ENCODE results near the gene SH3BGRL3.
"Not testable (repeated sequence)": the region's sequence is repeated elsewhere in the genome, so short reads cannot be mapped to it uniquely, and the experiment has no call there.

Gene SH3BGRL3

GRCh38 chr1:26321315-26322041 lies 41.6 kb downstream of the SH3BGRL3 start:
- H3K36me3 ChIP-seq (ENCODE audit: control insufficient read depth, insufficient read depth, low read length) = peaks cover 35% of the 10 kb centered on the region
- no peaks in the 10 kb centered on the region for H3K9me3 ChIP-seq (ENCODE audit: control insufficient read depth, insufficient read depth, low read depth, low read length)
- H3K4me3 ChIP-seq (ENCODE audit: low read depth, low read length) = no peak overlapping the region
- no peaks in the 10 kb centered on the region for H3K27me3 ChIP-seq (ENCODE audit: control insufficient read depth, insufficient read depth, low read length)
- H3K9ac ChIP-seq (ENCODE audit: low read length) = no peak overlapping the region
- H3K27ac ChIP-seq (ENCODE audit: low read depth, low read length) = no peak overlapping the region
- H3K4me1 ChIP-seq (ENCODE audit: control insufficient read depth, insufficient read depth, low read length) = peaks cover 19% of the 10 kb centered on the region

GRCh38 chr1:26322042-26322331 lies 42.1 kb downstream of the SH3BGRL3 start:
- no peaks in the 10 kb centered on the region for H3K9me3 ChIP-seq (ENCODE audit: control insufficient read depth, insufficient read depth, low read depth, low read length)
- peaks cover 39% of the 10 kb centered on the region for H3K36me3 ChIP-seq (ENCODE audit: control insufficient read depth, insufficient read depth, low read length)
- H3K4me3 ChIP-seq (ENCODE audit: low read depth, low read length) = no peak overlapping the region
- H3K27ac ChIP-seq (ENCODE audit: low read depth, low read length) = no peak overlapping the region
- H3K9ac ChIP-seq (ENCODE audit: low read length) = no peak overlapping the region
- peaks cover 19% of the 10 kb centered on the region for H3K4me1 ChIP-seq (ENCODE audit: control insufficient read depth, insufficient read depth, low read length)
- no peaks in the 10 kb centered on the region for H3K27me3 ChIP-seq (ENCODE audit: control insufficient read depth, insufficient read depth, low read length)

GRCh38 chr1:26323382-26323781 lies 43.5 kb downstream of the SH3BGRL3 start:
- Histone ChIP-seq H3K9me3 (ENCODE audit: control insufficient read depth, insufficient read depth, low read depth, low read length) (no peaks in the 10 kb centered on the region), H3K4me1 (ENCODE audit: control insufficient read depth, insufficient read depth, low read length) (peaks cover 10% of the 10 kb centered on the region), H3K9ac (ENCODE audit: low read length) (no peak overlapping the region), H3K4me3 (ENCODE audit: low read depth, low read length) (no peak overlapping the region), H3K27ac (ENCODE audit: low read depth, low read length) (no peak overlapping the region), H3K36me3 (ENCODE audit: control insufficient read depth, insufficient read depth, low read length) (peaks cover 39% of the 10 kb centered on the region), H3K27me3 (ENCODE audit: control insufficient read depth, insufficient read depth, low read length) (no peaks in the 10 kb centered on the region)

GRCh38 chr1:26324550-26324949 lies 44.7 kb downstream of the SH3BGRL3 start:
- Histone ChIP-seq H3K9ac (ENCODE audit: low read length) (no peak overlapping the region), H3K9me3 (ENCODE audit: control insufficient read depth, insufficient read depth, low read depth, low read length) (no peaks in the 10 kb centered on the region), H3K27ac (ENCODE audit: low read depth, low read length) (no peak overlapping the region), H3K4me3 (ENCODE audit: low read depth, low read length) (no peak overlapping the region), H3K27me3 (ENCODE audit: control insufficient read depth, insufficient read depth, low read length) (no peaks in the 10 kb centered on the region), H3K36me3 (ENCODE audit: control insufficient read depth, insufficient read depth, low read length) (peaks cover 44% of the 10 kb centered on the region), H3K4me1 (ENCODE audit: control insufficient read depth, insufficient read depth, low read length) (peaks cover 13% of the 10 kb centered on the region)

- H3K9ac ChIP-seq (ENCODE audit: low read length) = no peak overlapping the region
- no peaks in the 10 kb centered on the region for H3K9me3 ChIP-seq (ENCODE audit: control insufficient read depth, insufficient read depth, low read depth, low read length)
- no peak overlapping the region for H3K4me3 ChIP-seq (ENCODE audit: low read depth, low read length)
- H3K27ac ChIP-seq (ENCODE audit: low read depth, low read length) = no peak overlapping the region
- peaks cover 41% of the 10 kb centered on the region for H3K36me3 ChIP-seq (ENCODE audit: control insufficient read depth, insufficient read depth, low read length)
- no peaks in the 10 kb centered on the region for H3K27me3 ChIP-seq (ENCODE audit: control insufficient read depth, insufficient read depth, low read length)
- peaks cover 10% of the 10 kb centered on the region; the same call in 1 of the 2 replicates for H3K4me1 ChIP-seq (ENCODE audit: control insufficient read depth, insufficient read depth, low read length)
These were observed 48.1 kb downstream of the SH3BGRL3 start for GRCh38 chr1:26327956-26328362.

- Histone ChIP-seq H3K4me3 (ENCODE audit: low read depth, low read length) (no peak overlapping the region), H3K9me3 (ENCODE audit: control insufficient read depth, insufficient read depth, low read depth, low read length) (no peaks in the 10 kb centered on the region), H3K27ac (ENCODE audit: low read depth, low read length) (no peak overlapping the region), H3K4me1 (ENCODE audit: control insufficient read depth, insufficient read depth, low read length) (peaks cover 10% of the 10 kb centered on the region; the same call in 1 of the 2 replicates), H3K27me3 (ENCODE audit: control insufficient read depth, insufficient read depth, low read length) (no peaks in the 10 kb centered on the region), H3K36me3 (ENCODE audit: control insufficient read depth, insufficient read depth, low read length) (peaks cover 37% of the 10 kb centered on the region), H3K9ac (ENCODE audit: low read length) (no peak overlapping the region)
These were observed 48.7 kb downstream of the SH3BGRL3 start for GRCh38 chr1:26328597-26328996.

- not testable (repeated sequence) for H3K9ac ChIP-seq (ENCODE audit: low read length); H3K27ac ChIP-seq (ENCODE audit: low read depth, low read length); H3K27me3 ChIP-seq (ENCODE audit: control insufficient read depth, insufficient read depth, low read length); H3K9me3 ChIP-seq (ENCODE audit: control insufficient read depth, insufficient read depth, low read depth, low read length); H3K4me3 ChIP-seq (ENCODE audit: low read depth, low read length); H3K4me1 ChIP-seq (ENCODE audit: control insufficient read depth, insufficient read depth, low read length)
- peaks cover 31% of the 10 kb centered on the region for H3K36me3 ChIP-seq (ENCODE audit: control insufficient read depth, insufficient read depth, low read length)
These were observed 49.5 kb downstream of the SH3BGRL3 start for GRCh38 chr1:26329380-26329779.

- no peak overlapping the region for H3K9ac ChIP-seq (ENCODE audit: low read length)
- H3K36me3 ChIP-seq (ENCODE audit: control insufficient read depth, insufficient read depth, low read length) = peaks cover 24% of the 10 kb centered on the region
These were observed 50.4 kb downstream of the SH3BGRL3 start for GRCh38 chr1:26330276-26330675.

More at GRCh38 chr1:26330276-26330675, 50.4 kb downstream of the SH3BGRL3 start:
- Histone ChIP-seq H3K27me3 (ENCODE audit: control insufficient read depth, insufficient read depth, low read length) (no peaks in the 10 kb centered on the region), H3K4me1 (ENCODE audit: control insufficient read depth, insufficient read depth, low read length) (peaks cover 15% of the 10 kb centered on the region; the same call in 1 of the 2 replicates), H3K4me3 (ENCODE audit: low read depth, low read length) (no peak overlapping the region), H3K27ac (ENCODE audit: low read depth, low read length) (no peak overlapping the region), H3K9me3 (ENCODE audit: control insufficient read depth, insufficient read depth, low read depth, low read length) (no peaks in the 10 kb centered on the region)
